OCI-LY7 (cell line): ENCODE data around the gene TIFAB. TPM values are rescaled to one million over a fixed set of nuclear protein-coding genes. Genes with fewer than 3 reads are reported as not detected.

ENCODE experiments used
- BruUV-seq: library from RNA; stranded (reverse); fragments of 400-500 nt; replicated peaks from 2 replicates; lab custom pipeline; 2021; lab: Mats Ljungman, UMichigan
- CTCF ChIA-PET: fragments of 300-600 bp; sonication (Branson Sonifier 250); formaldehyde crosslinking; loops from one replicate; lab custom pipeline; 2022; ENCODE audit warnings: antibody characterized with exemption; ENCODE audit not compliant: unreplicated experiment; lab: Charles Lee
- POLR2A ChIA-PET: fragments of 300-600 bp; sonication (Branson Sonifier 250); formaldehyde crosslinking; loops from one replicate; lab custom pipeline; 2022; ENCODE audit warnings: antibody characterized with exemption; lab: Charles Lee
- DNase-seq: peaks from one replicate; pipeline ENCODE4 v3.0.0-alpha.2; 2015; ENCODE audit warnings: low spot score
- H2AFZ ChIP-seq: fragments of 200-600 bp; sonication (generic), shearing (Covaris generic); 2 replicates; pipeline ENCODE4 v1.6.1; 2014; ENCODE audit warnings: mild to moderate bottlenecking, antibody characterized with exemption, low read length, moderate library complexity
- H3K27ac ChIP-seq: fragments of 200-600 bp; sonication (generic); 2 replicates; pipeline ENCODE4 v1.5.1; 2014; ENCODE audit warnings: mixed run types, low read depth, mild to moderate bottlenecking, moderate library complexity, low read length, inconsistent platforms; ENCODE audit not compliant: poor library complexity, severe bottlenecking
- H3K36me3 ChIP-seq: fragments of 200-600 bp; sonication (generic); 2 replicates; pipeline ENCODE4 v1.6.1; 2014; ENCODE audit warnings: mild to moderate bottlenecking, antibody characterized with exemption, low read length, moderate library complexity, mixed read lengths; ENCODE audit not compliant: insufficient read depth
- H3K4me1 ChIP-seq: fragments of 200-600 bp; sonication (generic); 2 replicates; pipeline ENCODE4 v1.5.1; 2014; ENCODE audit warnings: mild to moderate bottlenecking, low read length; ENCODE audit not compliant: insufficient read depth, poor library complexity, severe bottlenecking
- H3K4me2 ChIP-seq: fragments of 200-600 bp; sonication (generic); 2 replicates; pipeline ENCODE4 v1.6.1; 2014; ENCODE audit warnings: mild to moderate bottlenecking, low read length
- H3K4me3 ChIP-seq: fragments of 200-600 bp; sonication (generic); 2 replicates; pipeline ENCODE4 v1.5.1; 2014; ENCODE audit warnings: mild to moderate bottlenecking, low read depth, low read length; ENCODE audit not compliant: poor library complexity, severe bottlenecking
- H3K79me2 ChIP-seq: fragments of 200-600 bp; sonication (generic); 2 replicates; pipeline ENCODE4 v1.6.1; 2016; ENCODE audit warnings: low read depth, mild to moderate bottlenecking, low read length, moderate library complexity, mixed read lengths; ENCODE audit not compliant: insufficient read depth
- H3K9me2 ChIP-seq: fragments of 200-600 bp; sonication (generic); 2 replicates; pipeline ENCODE4 v1.6.1; 2016; ENCODE audit warnings: mild to moderate bottlenecking, low read length, mixed read lengths; ENCODE audit not compliant: insufficient read depth
- H3K9me3 ChIP-seq: fragments of 200-600 bp; sonication (generic); 2 replicates; pipeline ENCODE4 v1.6.1; 2014; ENCODE audit warnings: mild to moderate bottlenecking, mixed run types, low read length, mixed read lengths
- H4K20me1 ChIP-seq: fragments of 200-600 bp; sonication (generic); 2 replicates; pipeline ENCODE4 v1.6.1; 2014; ENCODE audit warnings: mild to moderate bottlenecking, antibody characterized with exemption, low read length, moderate library complexity, mixed read lengths; ENCODE audit not compliant: insufficient read depth
- EZH2phosphoT487 ChIP-seq: fragments of 200-600 bp; sonication (generic); IDR thresholded peaks from 2 replicates; pipeline ENCODE4 v1.6.1; 2018; ENCODE audit warnings: low read depth, borderline replicate concordance, mild to moderate bottlenecking, mixed run types, antibody characterized with exemption, low read length, moderate library complexity, mixed read lengths
- intact Hi-C: fragments of 100-400 bp; cut with micrococcal nuclease; formaldehyde crosslinking; loops from one replicate; pipeline ENCODE4 v1.10.0; 2022; ENCODE audit not compliant: unreplicated experiment
- total RNA-seq, 2 experiments: library from RNA; depleted of rRNA in 1 of 2; stranded (reverse); fragments of >200 nt in 1 of 2; shearing (Covaris generic) in 1 of 2; gene quantifications; 2 replicates each; pipeline ENCODE4 v1.2.3, GENCODE V29; 2014 to 2022
- TF ChIP-seq, protein P1 (sequence below): fragments of 200-600 bp; sonication (generic); conservative IDR thresholded peaks from 2 replicates; pipeline ENCODE4 v1.5.1; 2014; ENCODE audit warnings: mild to moderate bottlenecking, antibody characterized with exemption, low read length, moderate library complexity, mixed read lengths

The TIFAB gene
- total RNA-seq, 2 experiments from 2014 or later = not detected

DNA sequence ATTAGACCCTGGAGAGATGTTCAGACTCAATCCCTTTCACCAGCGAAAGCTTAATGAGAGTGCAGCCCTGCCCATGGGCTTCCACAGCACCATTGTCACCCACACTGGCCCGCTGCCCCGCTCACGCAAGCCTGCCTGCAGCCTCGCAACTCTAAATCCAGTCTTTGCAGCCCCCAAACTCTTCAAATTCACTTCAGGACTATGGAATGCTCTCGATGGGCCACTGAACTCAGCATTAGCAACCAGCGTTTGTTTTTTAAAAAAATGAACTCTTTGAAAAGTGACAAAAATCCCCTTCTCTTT is 22.1 kb downstream of the TIFAB start:
- intact Hi-C loops = no loop called here
- Histone ChIP-seq H3K27ac (no peak overlapping the region), H3K9me3 (no peaks in the 10 kb centered on the region), H3K4me3 (no peak overlapping the region), H3K9me2 (no peaks in the 10 kb centered on the region), H3K4me1 (no peaks in the 10 kb centered on the region), H2AFZ (no peak overlapping the region), H3K36me3 (no peaks in the 10 kb centered on the region), H4K20me1 (no peaks in the 10 kb centered on the region), H3K4me2 (no peak overlapping the region), H3K79me2 (no peaks in the 10 kb centered on the region)
- ChIA-PET POLR2A (no interaction called here), CTCF (no interaction called here)
- DNase-seq = no peak
- no peak for TF ChIP-seq EZH2phosphoT487
- TF ChIP-seq, protein P1, sequence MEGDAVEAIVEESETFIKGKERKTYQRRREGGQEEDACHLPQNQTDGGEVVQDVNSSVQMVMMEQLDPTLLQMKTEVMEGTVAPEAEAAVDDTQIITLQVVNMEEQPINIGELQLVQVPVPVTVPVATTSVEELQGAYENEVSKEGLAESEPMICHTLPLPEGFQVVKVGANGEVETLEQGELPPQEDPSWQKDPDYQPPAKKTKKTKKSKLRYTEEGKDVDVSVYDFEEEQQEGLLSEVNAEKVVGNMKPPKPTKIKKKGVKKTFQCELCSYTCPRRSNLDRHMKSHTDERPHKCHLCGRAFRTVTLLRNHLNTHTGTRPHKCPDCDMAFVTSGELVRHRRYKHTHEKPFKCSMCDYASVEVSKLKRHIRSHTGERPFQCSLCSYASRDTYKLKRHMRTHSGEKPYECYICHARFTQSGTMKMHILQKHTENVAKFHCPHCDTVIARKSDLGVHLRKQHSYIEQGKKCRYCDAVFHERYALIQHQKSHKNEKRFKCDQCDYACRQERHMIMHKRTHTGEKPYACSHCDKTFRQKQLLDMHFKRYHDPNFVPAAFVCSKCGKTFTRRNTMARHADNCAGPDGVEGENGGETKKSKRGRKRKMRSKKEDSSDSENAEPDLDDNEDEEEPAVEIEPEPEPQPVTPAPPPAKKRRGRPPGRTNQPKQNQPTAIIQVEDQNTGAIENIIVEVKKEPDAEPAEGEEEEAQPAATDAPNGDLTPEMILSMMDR = no peak
- BruUV-seq = no TSS peak

GRCh38 chr5:135429301-135430134 is 22.6 kb downstream of the TIFAB start:
- CTCF ChIA-PET = no interaction called here

More at GRCh38 chr5:135429301-135430134, 22.6 kb downstream of the TIFAB start:
- no peak for DNase-seq
- no peaks in the 10 kb centered on the region for H3K9me2 ChIP-seq
- no peaks in the 10 kb centered on the region for H4K20me1 ChIP-seq
- H3K4me1 ChIP-seq = no peaks in the 10 kb centered on the region
- POLR2A ChIA-PET = no interaction called here
- no peak overlapping the region for H3K4me2 ChIP-seq
- no peak overlapping the region for H3K4me3 ChIP-seq
- no peaks in the 10 kb centered on the region for H3K36me3 ChIP-seq
- H3K27ac ChIP-seq = no peak overlapping the region
- no peaks in the 10 kb centered on the region for H3K9me3 ChIP-seq
- no peaks in the 10 kb centered on the region for H3K79me2 ChIP-seq
- intact Hi-C loops = no loop called here
- no peak for TF ChIP-seq EZH2phosphoT487
- TF ChIP-seq, protein P1 = no peak
- no peak overlapping the region for H2AFZ ChIP-seq
- no TSS peak for BruUV-seq
